ENCODE data around the gene DOHH. TPM values are rescaled to one million over a fixed set of nuclear protein-coding genes. Genes with fewer than 3 reads are reported as not detected.

DOHH gene
- total and polyA plus RNA-seq, 8 donors: 0.45 to 21.7 (median 13.6) TPM; not detected in 1

- intact Hi-C loops (cut with DNase I; ENCODE audit: low total_unique reads): no loop called here
- peaks cover 8 to 37% (median 28%) of the 10 kb centered on the region in 4 donors for H3K36me3 ChIP-seq
- 10 to 21% (median 18%) methylated on average over 12 to 31 of the region's 31 CpGs for WGBS, 5 donors
- H3K4me1 ChIP-seq: peaks cover 22 to 65% (median 61%) of the 10 kb centered on the region in 4 donors
- no peaks in the 10 kb centered on the region for H3K9me3 ChIP-seq
- H3K27me3 ChIP-seq: no peaks in the 10 kb centered on the region
- peak overlapping the region; percentile 88 to 100 (median 98) for H3K4me3 ChIP-seq
- H3K27ac ChIP-seq: peak overlapping the region; percentile 25 to 95 (median 92)
- DNase-seq: peak; percentile 35 to 82
- no peak for TF ChIP-seq EP300 (IDR thresholded peaks at IDR 0.05)
- TF ChIP-seq CTCF (IDR thresholded peaks at IDR 0.05): no peak
- no peak for TF ChIP-seq POLR2A (IDR thresholded peaks at IDR 0.05)
- TF ChIP-seq POLR2AphosphoS5 (IDR thresholded peaks at IDR 0.05): no peak
Measured at GRCh38 chr19:3507371-3508120, 7.1 kb upstream of the DOHH start.

- no peaks in the 10 kb centered on the region for H3K27me3 ChIP-seq
- TF ChIP-seq CTCF (IDR thresholded peaks at IDR 0.05): no peak
- peaks cover 22 to 57% (median 52%) of the 10 kb centered on the region in 4 donors for H3K4me1 ChIP-seq
- H3K36me3 ChIP-seq: peaks cover 8 to 30% (median 26%) of the 10 kb centered on the region in 4 donors
- DNase-seq: peak; percentile 30 to 70
- peak overlapping the region; percentile 90 to 95 (median 92) for H3K27ac ChIP-seq
- 0 to 1% (median 0%) methylated on average over 29 to 68 of the region's 69 CpGs for WGBS, 5 donors
- no peaks in the 10 kb centered on the region for H3K9me3 ChIP-seq
- intact Hi-C loops (cut with DNase I; ENCODE audit: low total_unique reads): no loop called here
- peak overlapping the region; percentile 88 to 100 (median 98) for H3K4me3 ChIP-seq
Measured at GRCh38 chr19:3506384-3507340, 6.2 kb upstream of the DOHH start.

- no peaks in the 10 kb centered on the region for H3K9me3 ChIP-seq
- TF ChIP-seq CTCF (IDR thresholded peaks at IDR 0.05): peak in 1 of 7 experiments; percentile 2
- TF ChIP-seq POLR2AphosphoS5 (IDR thresholded peaks at IDR 0.05): peak; percentile 66 to 94 (median 70)
- TF ChIP-seq EP300 (IDR thresholded peaks at IDR 0.05): no peak
- peak in 1 of 4 donors; percentile 27 for TF ChIP-seq POLR2A (IDR thresholded peaks at IDR 0.05)
- H3K27me3 ChIP-seq: no peaks in the 10 kb centered on the region
- WGBS, 5 donors: 1 to 2% (median 1%) methylated on average over 38 to 79 of the region's 79 CpGs
- peak; percentile 100 for DNase-seq
- intact Hi-C loops (cut with DNase I; ENCODE audit: low total_unique reads): no loop called here
- H3K4me3 ChIP-seq: peak within 1 kb of the TSS; percentile 88 to 100 (median 98)
- H3K4me1 ChIP-seq: peaks cover 19 to 53% (median 48%) of the 10 kb centered on the region in 4 donors
- H3K36me3 ChIP-seq: peaks cover 8 to 22% (median 21%) of the 10 kb centered on the region in 4 donors
- peak within 1 kb of the TSS; percentile 90 to 95 (median 92) for H3K27ac ChIP-seq
Measured at GRCh38 chr19:3505598-3506383, 5.3 kb upstream of the DOHH start, which contains the start of gene FZR1. Gene FZR1, plus strand, starts transcription at chr19:3506311. Its CDS starts 16,679 bp downstream, at chr19:3522990.

Measured in stomach (tissue), 9 donors.